Measurements from ENCODE around the gene KLB.

KLB gene

GRCh38 chr4:39429476-39430334 lies 23.0 kb downstream of the KLB start:
- TF ChIP-seq GABPA (IDR thresholded peaks at IDR 0.05; ENCODE audit: low read depth) (no peak), SPI1 (IDR thresholded peaks at IDR 0.05; ENCODE audit: borderline replicate concordance, low read depth) (no peak), CTCF (IDR thresholded peaks at IDR 0.05; ENCODE audit: insufficient read depth, low read length) (no peak)
- Histone ChIP-seq H3K27me3 (ENCODE audit: insufficient read depth, poor library complexity, severe bottlenecking) (no peaks in the 10 kb centered on the region), H3K4me3 (replicated peaks; ENCODE audit: insufficient read depth, low read length) (no peak overlapping the region), H3K27ac (replicated peaks) (no peak overlapping the region)
- no peak for DNase-seq (ENCODE audit: low read depth in 1 of 2, low spot score in 1 of 2)

- TF ChIP-seq GABPA (IDR thresholded peaks at IDR 0.05; ENCODE audit: low read depth) (no peak), REST (IDR thresholded peaks at IDR 0.05; ENCODE audit: insufficient replicate concordance, low read depth) (no peak)
- no peak for DNase-seq (ENCODE audit: low read depth in 1 of 2, low spot score in 1 of 2)
These were observed 27.3 kb downstream of the KLB start for GRCh38 chr4:39433878-39434492.

GRCh38 chr4:39435659-39436563 lies 29.2 kb downstream of the KLB start:
- DNase-seq (ENCODE audit: low read depth in 1 of 2, low spot score in 1 of 2) = no peak
- no peak overlapping the region for H3K27ac ChIP-seq (replicated peaks)
- H3K4me3 ChIP-seq (replicated peaks; ENCODE audit: insufficient read depth, low read length) = no peak overlapping the region
- no peaks in the 10 kb centered on the region for H3K27me3 ChIP-seq (ENCODE audit: insufficient read depth, poor library complexity, severe bottlenecking)
- no peak for TF ChIP-seq CTCF (IDR thresholded peaks at IDR 0.05; ENCODE audit: insufficient read depth, low read length)
- no peak for TF ChIP-seq SPI1 (IDR thresholded peaks at IDR 0.05; ENCODE audit: borderline replicate concordance, low read depth)
- no peak for TF ChIP-seq REST (IDR thresholded peaks at IDR 0.05; ENCODE audit: insufficient replicate concordance, low read depth)

More at GRCh38 chr4:39433878-39434492, 27.3 kb downstream of the KLB start:
- Histone ChIP-seq H3K27ac (replicated peaks) (no peak overlapping the region), H3K27me3 (ENCODE audit: insufficient read depth, poor library complexity, severe bottlenecking) (no peaks in the 10 kb centered on the region), H3K4me3 (replicated peaks; ENCODE audit: insufficient read depth, low read length) (no peak overlapping the region)

GRCh38 chr4:39441593-39441992 lies 34.9 kb downstream of the KLB start:
- TF ChIP-seq REST (IDR thresholded peaks at IDR 0.05; ENCODE audit: insufficient replicate concordance, low read depth) (no peak), SPI1 (IDR thresholded peaks at IDR 0.05; ENCODE audit: borderline replicate concordance, low read depth) (no peak), GABPA (IDR thresholded peaks at IDR 0.05; ENCODE audit: low read depth) (no peak), POLR2AphosphoS5 (IDR thresholded peaks at IDR 0.05; ENCODE audit: low read depth) (no peak), CTCF (IDR thresholded peaks at IDR 0.05; ENCODE audit: insufficient read depth, low read length) (no peak)
- no peak overlapping the region for H3K27ac ChIP-seq (replicated peaks)
- no peak for DNase-seq (ENCODE audit: low read depth in 1 of 2, low spot score in 1 of 2)
- no peak overlapping the region for H3K4me3 ChIP-seq (replicated peaks; ENCODE audit: insufficient read depth, low read length)
- H3K27me3 ChIP-seq (ENCODE audit: insufficient read depth, poor library complexity, severe bottlenecking) = no peaks in the 10 kb centered on the region
